ENCODE measurements around the gene SAP30BP. TPM values are rescaled to one million over a fixed set of nuclear protein-coding genes. Genes with fewer than 3 reads are reported as not detected.

SAP30BP gene
- total RNA-seq, 1 donor from 2014 or later: 41.4 TPM

GRCh38 chr17:75742337-75742736, 75.2 kb downstream of the SAP30BP start:
- DNase-seq: no peak

- no peak for DNase-seq
Observed at GRCh38 chr17:75743625-75744206, 76.6 kb downstream of the SAP30BP start.

GRCh38 chr17:75748706-75749105, 81.6 kb downstream of the SAP30BP start:
- DNase-seq: no peak

- DNase-seq: no peak
Observed at GRCh38 chr17:75749545-75750389, 82.6 kb downstream of the SAP30BP start.

- DNase-seq: no peak
Observed at GRCh38 chr17:75750661-75751423, 83.7 kb downstream of the SAP30BP start.

- no peak for DNase-seq
Observed at GRCh38 chr17:75751676-75752404, 84.7 kb downstream of the SAP30BP start.

- no peak for DNase-seq
Observed at GRCh38 chr17:75752405-75752709, 85.2 kb downstream of the SAP30BP start.

- DNase-seq: no peak
Observed at GRCh38 chr17:75752802-75753513, 85.8 kb downstream of the SAP30BP start.

- DNase-seq: peak; percentile 40
Observed at GRCh38 chr17:75753514-75754377, 86.6 kb downstream of the SAP30BP start.

GRCh38 chr17:75754378-75755204, 87.5 kb downstream of the SAP30BP start:
- no peak for DNase-seq

GRCh38 chr17:75755205-75755901, 88.2 kb downstream of the SAP30BP start:
- no peak for DNase-seq

GRCh38 chr17:75755990-75756389, 88.9 kb downstream of the SAP30BP start:
- no peak for DNase-seq

- DNase-seq: no peak
Observed at GRCh38 chr17:75756451-75757085, 89.4 kb downstream of the SAP30BP start.

GRCh38 chr17:75757086-75757681, 90.0 kb downstream of the SAP30BP start:
- no peak for DNase-seq

Data from skin of body (tissue), 2 donors.